22Rv1 (cell line): ENCODE data around the gene DNM1.

Source experiments
- ZFX ChIP-seq: fragments of 450-650 bp; IDR thresholded peaks from 2 replicates; pipeline ENCODE4 v1.6.1; 2017; ENCODE audit warnings: antibody characterized with exemption, borderline replicate concordance
- TF ChIP-seq, protein P1 (sequence below): fragments of 450-650 bp; IDR thresholded peaks from 2 replicates; pipeline ENCODE4 v1.5.1; 2017; ENCODE audit warnings: mild to moderate bottlenecking

DNA sequence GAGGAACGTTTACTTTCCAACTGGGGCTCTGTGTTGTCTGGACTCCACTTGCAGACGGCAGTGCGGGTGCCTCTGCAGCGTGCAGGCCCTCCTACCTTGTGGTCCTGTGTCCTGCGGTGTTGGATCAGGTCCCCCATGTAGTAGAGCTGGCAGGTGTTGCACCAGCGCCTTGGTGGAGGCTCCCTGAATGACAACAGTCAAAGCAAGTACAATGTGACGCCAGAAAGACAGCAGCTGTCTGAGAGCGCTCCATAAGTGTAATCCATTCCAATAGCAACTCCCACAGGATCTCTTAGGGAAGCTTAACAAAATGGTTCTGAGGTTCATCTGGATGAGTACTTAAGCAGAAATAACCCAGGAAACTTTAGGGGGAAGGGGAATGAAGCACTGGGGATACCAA is 33.3 kb upstream of the DNM1 start:
- TF ChIP-seq, protein P1, sequence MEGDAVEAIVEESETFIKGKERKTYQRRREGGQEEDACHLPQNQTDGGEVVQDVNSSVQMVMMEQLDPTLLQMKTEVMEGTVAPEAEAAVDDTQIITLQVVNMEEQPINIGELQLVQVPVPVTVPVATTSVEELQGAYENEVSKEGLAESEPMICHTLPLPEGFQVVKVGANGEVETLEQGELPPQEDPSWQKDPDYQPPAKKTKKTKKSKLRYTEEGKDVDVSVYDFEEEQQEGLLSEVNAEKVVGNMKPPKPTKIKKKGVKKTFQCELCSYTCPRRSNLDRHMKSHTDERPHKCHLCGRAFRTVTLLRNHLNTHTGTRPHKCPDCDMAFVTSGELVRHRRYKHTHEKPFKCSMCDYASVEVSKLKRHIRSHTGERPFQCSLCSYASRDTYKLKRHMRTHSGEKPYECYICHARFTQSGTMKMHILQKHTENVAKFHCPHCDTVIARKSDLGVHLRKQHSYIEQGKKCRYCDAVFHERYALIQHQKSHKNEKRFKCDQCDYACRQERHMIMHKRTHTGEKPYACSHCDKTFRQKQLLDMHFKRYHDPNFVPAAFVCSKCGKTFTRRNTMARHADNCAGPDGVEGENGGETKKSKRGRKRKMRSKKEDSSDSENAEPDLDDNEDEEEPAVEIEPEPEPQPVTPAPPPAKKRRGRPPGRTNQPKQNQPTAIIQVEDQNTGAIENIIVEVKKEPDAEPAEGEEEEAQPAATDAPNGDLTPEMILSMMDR = no peak
- no peak for TF ChIP-seq ZFX
